GM12878 (cell line): ENCODE results near the gene MYCBP2. TPM values are rescaled to one million over a fixed set of nuclear protein-coding genes. Genes with fewer than 3 reads are reported as not detected.

Source experiments
- BACH1 ChIP-seq: fragments of 450-650 bp; IDR thresholded peaks from 2 replicates; pipeline ENCODE4 v1.6.1; 2017; ENCODE audit warnings: mild to moderate bottlenecking, borderline replicate concordance
- BHLHE40 ChIP-seq, 2 experiments: fragments of 450-650 bp in 1 of 2; IDR thresholded peaks; 2 replicates each; pipeline ENCODE4 v1.6.1; 2011 to 2017; ENCODE audit warnings: low read depth in 2 of 2, borderline replicate concordance in 1 of 2, improper control_type of control experiment in 1 of 2, low read length in 1 of 2, mild to moderate bottlenecking in 1 of 2
- CHD2 ChIP-seq: IDR thresholded peaks from 2 replicates; pipeline ENCODE4 v1.6.1; 2011; ENCODE audit warnings: low read depth, low read length, improper control_type of control experiment, borderline replicate concordance
- FOXM1 ChIP-seq: IDR thresholded peaks from 2 replicates; pipeline ENCODE4 v1.6.1; 2012; ENCODE audit warnings: low read depth, mild to moderate bottlenecking, inconsistent platforms, low read length, moderate library complexity
- HDAC6 ChIP-seq: fragments of 200-600 bp; sonication (generic); IDR thresholded peaks from one replicate; pipeline ENCODE4 v1.8.0; 2017; ENCODE audit warnings: antibody characterized with exemption; ENCODE audit not compliant: unreplicated experiment
- HDGF ChIP-seq: fragments of 450-650 bp; IDR thresholded peaks from 2 replicates; pipeline ENCODE4 v1.6.1; 2016; ENCODE audit warnings: antibody characterized with exemption
- JUND ChIP-seq: IDR thresholded peaks from 2 replicates; pipeline ENCODE4 v1.6.1; 2012; ENCODE audit warnings: low read depth, mild to moderate bottlenecking, low read length, improper control_type of control experiment, moderate library complexity
- MAX ChIP-seq: IDR thresholded peaks from 2 replicates; pipeline ENCODE4 v1.6.1; 2012; ENCODE audit warnings: low read depth, low read length, improper control_type of control experiment
- MEF2B ChIP-seq: fragments of 450-650 bp; IDR thresholded peaks from 2 replicates; pipeline ENCODE4 v1.6.1; 2018; ENCODE audit warnings: mild to moderate bottlenecking, moderate library complexity; ENCODE audit not compliant: partially characterized antibody, poor library complexity, severe bottlenecking
- NFXL1 ChIP-seq: fragments of 450-650 bp; IDR thresholded peaks from 2 replicates; pipeline ENCODE4 v1.6.1; 2017; ENCODE audit warnings: antibody characterized with exemption, mild to moderate bottlenecking, borderline replicate concordance
- NR2F1 ChIP-seq: fragments of 450-650 bp; conservative IDR thresholded peaks from 2 replicates; pipeline ENCODE4 v1.6.1; 2017; ENCODE audit warnings: mild to moderate bottlenecking
- PML ChIP-seq: IDR thresholded peaks from 2 replicates; pipeline ENCODE4 v1.6.1; 2012; ENCODE audit warnings: low read length, inconsistent platforms
- POLR2A ChIP-seq: IDR thresholded peaks from 2 replicates; pipeline ENCODE4 v1.6.1; 2011; ENCODE audit warnings: low read depth, mild to moderate bottlenecking, low read length
- POLR2AphosphoS5 ChIP-seq: IDR thresholded peaks from 2 replicates; pipeline ENCODE4 v1.6.1; 2011; ENCODE audit warnings: mild to moderate bottlenecking, low read length, inconsistent platforms
- RB1 ChIP-seq: fragments of 450-650 bp; formaldehyde crosslinking; IDR thresholded peaks from 2 replicates; pipeline ENCODE4 v1.6.1; 2017; ENCODE audit warnings: mild to moderate bottlenecking, borderline replicate concordance
- RBBP5 ChIP-seq: fragments of 200-600 bp; sonication (generic); conservative IDR thresholded peaks from 2 replicates; pipeline ENCODE4 v1.6.1; 2016
- REST ChIP-seq: IDR thresholded peaks from 2 replicates; pipeline ENCODE4 v1.6.1; 2012; ENCODE audit warnings: mild to moderate bottlenecking, low read depth, low read length
- SREBF1 ChIP-seq: IDR thresholded peaks from 2 replicates; pipeline ENCODE4 v1.6.1; 2012; ENCODE audit warnings: mild to moderate bottlenecking, low read length
- STAT3 ChIP-seq: IDR thresholded peaks from 2 replicates; pipeline ENCODE4 v1.6.1; 2011; ENCODE audit warnings: low read depth, low read length, improper control_type of control experiment
- WRNIP1 ChIP-seq: IDR thresholded peaks from 2 replicates; pipeline ENCODE4 v1.6.1; 2011; ENCODE audit warnings: low read depth, low read length, improper control_type of control experiment, borderline replicate concordance
- YY1 ChIP-seq: IDR thresholded peaks from 2 replicates; pipeline ENCODE4 v1.6.1; 2011; ENCODE audit warnings: low read depth, mild to moderate bottlenecking, low read length
- ZBTB4 ChIP-seq: fragments of 450-650 bp; formaldehyde crosslinking; IDR thresholded peaks from 2 replicates; pipeline ENCODE4 v1.4.0; 2022; ENCODE audit warnings: mild to moderate bottlenecking, moderate library complexity
- ZNF384 ChIP-seq: IDR thresholded peaks from 2 replicates; pipeline ENCODE4 v1.6.1; 2012; ENCODE audit warnings: low read depth, mild to moderate bottlenecking, low read length, improper control_type of control experiment, borderline replicate concordance
- polyA plus RNA-seq, 11 experiments: library from polyadenylated mRNA; depleted of rRNA in 4 of 11; unstranded in 6 of 11; stranded (reverse) in 5 of 11; fragments of >200 nt; fragmentation: Nextera tagmentation in 4 of 11; fragmentation: Illumina TruSeq in 1 of 11; extraction: Ambion mirVana in 4 of 11; extraction: Trizol in 1 of 11; gene quantifications; 1 replicate in 1 of 11; 2 replicates in 10 of 11; pipeline versions ENCODE4 v1.2.1 to v1.2.3, GENCODE V29; 2011 to 2016; ENCODE audit warnings: inconsistent platforms in 2 of 11, missing spikeins in 2 of 11, low read depth in 1 of 11
- total RNA-seq, 4 experiments: library from RNA; depleted of rRNA in 3 of 4; stranded (reverse); fragments of >200 nt in 3 of 4; fragmentation: Illumina TruSeq in 1 of 4; extraction: Trizol in 1 of 4; gene quantifications; 2 replicates each; pipeline versions ENCODE4 v1.2.1 to v1.2.3, GENCODE V29; 2013 to 2021
- TF ChIP-seq, protein P1 (sequence below): fragments of 450-650 bp; IDR thresholded peaks from 2 replicates; pipeline ENCODE4 v1.6.1; 2014; ENCODE audit warnings: mild to moderate bottlenecking

Gene MYCBP2
- total and polyA plus RNA-seq, 10 of the 15 experiments (the other 5 are each of a cell fraction or from before 2014, with no cell fraction given), result 51.9 to 152 (median 98.2) TPM

- TF ChIP-seq, protein P1, sequence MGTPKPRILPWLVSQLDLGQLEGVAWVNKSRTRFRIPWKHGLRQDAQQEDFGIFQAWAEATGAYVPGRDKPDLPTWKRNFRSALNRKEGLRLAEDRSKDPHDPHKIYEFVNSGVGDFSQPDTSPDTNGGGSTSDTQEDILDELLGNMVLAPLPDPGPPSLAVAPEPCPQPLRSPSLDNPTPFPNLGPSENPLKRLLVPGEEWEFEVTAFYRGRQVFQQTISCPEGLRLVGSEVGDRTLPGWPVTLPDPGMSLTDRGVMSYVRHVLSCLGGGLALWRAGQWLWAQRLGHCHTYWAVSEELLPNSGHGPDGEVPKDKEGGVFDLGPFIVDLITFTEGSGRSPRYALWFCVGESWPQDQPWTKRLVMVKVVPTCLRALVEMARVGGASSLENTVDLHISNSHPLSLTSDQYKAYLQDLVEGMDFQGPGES, result no peak
- TF ChIP-seq NFXL1, result no peak
- TF ChIP-seq BACH1, result peak; percentile 59; the same call in 1 of the 2 replicates
- no peak for TF ChIP-seq NR2F1
- no peak for TF ChIP-seq STAT3
- TF ChIP-seq POLR2A, result peak; percentile 14
- no peak for TF ChIP-seq ZBTB4 (CRISPR knock-in tag)
- no peak for TF ChIP-seq RBBP5
- TF ChIP-seq ZNF384, result peak; percentile 33; the same call in 1 of the 2 replicates
- no peak for TF ChIP-seq REST
- no peak; the same call in 1 of the 2 replicates for TF ChIP-seq CHD2
- peak; percentile 45; the same call in 1 of the 2 replicates for TF ChIP-seq POLR2AphosphoS5
- TF ChIP-seq FOXM1, result no peak
- TF ChIP-seq MEF2B, result no peak
- no peak for TF ChIP-seq JUND
- peak; percentile 61; the same call in 1 of the 2 replicates for TF ChIP-seq HDGF
- no peak for TF ChIP-seq HDAC6
- TF ChIP-seq RB1, result peak; percentile 61; the same call in 1 of the 2 replicates
- TF ChIP-seq PML, result no peak
- TF ChIP-seq BHLHE40 (IDR thresholded peaks at IDR 0.05; ENCODE audit: borderline replicate concordance in 1 of 2, low read depth in 2 of 2, low read length in 1 of 2), result peak; percentile 36 to 74; a peak in 2 of 4 replicates
- TF ChIP-seq WRNIP1, result 0 out of 2 replicates have a peak, but pooled peaks have one; percentile 59
- no peak for TF ChIP-seq SREBF1
- TF ChIP-seq MAX, result peak; percentile 66
- TF ChIP-seq YY1, result peak; percentile 46; the same call in 1 of the 2 replicates
These were observed 300.5 kb downstream of the MYCBP2 start (continued) for GRCh38 chr13:77026255-77026860.
